SK-N-SH treated with all-trans-retinoic acid at 6 μM for 48 hours (cell line): Measurements from ENCODE around the gene SUGCT.

Experiments
- PATZ1 ChIP-seq: fragments of 250-450 bp; sonication (Bioruptor Pico); IDR thresholded peaks from 2 replicates; pipeline ENCODE4 v1.8.0; 2020; ENCODE audit warnings: mild to moderate bottlenecking, moderate library complexity, borderline replicate concordance
- PPARA ChIP-seq: fragments of 250-450 bp; sonication (Bioruptor Pico); IDR thresholded peaks from 2 replicates; pipeline ENCODE4 v1.5.0; 2020; ENCODE audit warnings: mild to moderate bottlenecking, borderline replicate concordance
- TF ChIP-seq, protein P1 (sequence below): fragments of 250-450 bp; sonication (Bioruptor Pico); IDR thresholded peaks from 2 replicates; pipeline ENCODE4 v1.5.1; 2021; ENCODE audit warnings: mild to moderate bottlenecking, moderate library complexity

DNA sequence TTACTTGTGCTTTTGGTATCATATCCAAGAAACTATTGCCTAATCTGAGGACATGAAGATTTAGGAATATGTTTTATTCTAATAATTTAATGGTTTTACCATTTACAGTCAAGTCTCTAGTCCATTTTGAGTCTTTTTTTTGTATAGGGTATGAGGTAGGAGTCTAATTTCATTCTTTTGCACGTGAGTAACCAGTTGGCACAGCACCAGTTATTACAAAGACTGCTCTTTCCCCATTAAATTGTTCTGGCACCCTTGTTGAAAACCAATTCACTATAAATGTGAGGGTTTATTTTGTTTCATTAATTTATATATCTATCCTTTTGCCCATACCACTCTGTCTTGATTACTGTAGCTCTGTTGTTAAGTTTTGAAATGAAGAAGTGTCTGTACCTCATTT, 381.6 kb downstream of the SUGCT start:
- TF ChIP-seq PPARA (CRISPR knock-in tag) (no peak), PATZ1 (CRISPR knock-in tag) (no peak)
- TF ChIP-seq, protein P1, sequence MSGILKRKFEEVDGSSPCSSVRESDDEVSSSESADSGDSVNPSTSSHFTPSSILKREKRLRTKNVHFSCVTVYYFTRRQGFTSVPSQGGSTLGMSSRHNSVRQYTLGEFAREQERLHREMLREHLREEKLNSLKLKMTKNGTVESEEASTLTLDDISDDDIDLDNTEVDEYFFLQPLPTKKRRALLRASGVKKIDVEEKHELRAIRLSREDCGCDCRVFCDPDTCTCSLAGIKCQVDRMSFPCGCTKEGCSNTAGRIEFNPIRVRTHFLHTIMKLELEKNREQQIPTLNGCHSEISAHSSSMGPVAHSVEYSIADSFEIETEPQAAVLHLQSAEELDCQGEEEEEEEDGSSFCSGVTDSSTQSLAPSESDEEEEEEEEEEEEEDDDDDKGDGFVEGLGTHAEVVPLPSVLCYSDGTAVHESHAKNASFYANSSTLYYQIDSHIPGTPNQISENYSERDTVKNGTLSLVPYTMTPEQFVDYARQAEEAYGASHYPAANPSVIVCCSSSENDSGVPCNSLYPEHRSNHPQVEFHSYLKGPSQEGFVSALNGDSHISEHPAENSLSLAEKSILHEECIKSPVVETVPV (CRISPR knock-in tag), result no peak
